PC-9 (cell line): ENCODE measurements around the gene SVEP1.

Experiments
- CTCF ChIP-seq: fragments of 200-600 bp; sonication (generic); conservative IDR thresholded peaks from 2 replicates; pipeline ENCODE4 v1.6.1; 2017; ENCODE audit warnings: mixed run types, antibody characterized with exemption, mild to moderate bottlenecking, moderate library complexity
- EZH2 ChIP-seq: fragments of 200-600 bp; sonication (generic); IDR thresholded peaks from 2 replicates; pipeline ENCODE4 v1.8.0; 2017; ENCODE audit warnings: antibody characterized with exemption, low read depth

- TF ChIP-seq CTCF (no peak), EZH2 (no peak)
These were observed 122.9 kb downstream of the SVEP1 start for GRCh38 chr9:110456681-110457080.
